ENCODE data around the gene HMMR. TPM values are rescaled to one million over a fixed set of nuclear protein-coding genes. Genes with fewer than 3 reads are reported as not detected.

The HMMR gene, protein sequence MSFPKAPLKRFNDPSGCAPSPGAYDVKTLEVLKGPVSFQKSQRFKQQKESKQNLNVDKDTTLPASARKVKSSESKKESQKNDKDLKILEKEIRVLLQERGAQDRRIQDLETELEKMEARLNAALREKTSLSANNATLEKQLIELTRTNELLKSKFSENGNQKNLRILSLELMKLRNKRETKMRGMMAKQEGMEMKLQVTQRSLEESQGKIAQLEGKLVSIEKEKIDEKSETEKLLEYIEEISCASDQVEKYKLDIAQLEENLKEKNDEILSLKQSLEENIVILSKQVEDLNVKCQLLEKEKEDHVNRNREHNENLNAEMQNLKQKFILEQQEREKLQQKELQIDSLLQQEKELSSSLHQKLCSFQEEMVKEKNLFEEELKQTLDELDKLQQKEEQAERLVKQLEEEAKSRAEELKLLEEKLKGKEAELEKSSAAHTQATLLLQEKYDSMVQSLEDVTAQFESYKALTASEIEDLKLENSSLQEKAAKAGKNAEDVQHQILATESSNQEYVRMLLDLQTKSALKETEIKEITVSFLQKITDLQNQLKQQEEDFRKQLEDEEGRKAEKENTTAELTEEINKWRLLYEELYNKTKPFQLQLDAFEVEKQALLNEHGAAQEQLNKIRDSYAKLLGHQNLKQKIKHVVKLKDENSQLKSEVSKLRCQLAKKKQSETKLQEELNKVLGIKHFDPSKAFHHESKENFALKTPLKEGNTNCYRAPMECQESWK
- polyA plus RNA-seq, result 0.70 TPM in 1 of 2 replicates, not detected in the other

DNA sequence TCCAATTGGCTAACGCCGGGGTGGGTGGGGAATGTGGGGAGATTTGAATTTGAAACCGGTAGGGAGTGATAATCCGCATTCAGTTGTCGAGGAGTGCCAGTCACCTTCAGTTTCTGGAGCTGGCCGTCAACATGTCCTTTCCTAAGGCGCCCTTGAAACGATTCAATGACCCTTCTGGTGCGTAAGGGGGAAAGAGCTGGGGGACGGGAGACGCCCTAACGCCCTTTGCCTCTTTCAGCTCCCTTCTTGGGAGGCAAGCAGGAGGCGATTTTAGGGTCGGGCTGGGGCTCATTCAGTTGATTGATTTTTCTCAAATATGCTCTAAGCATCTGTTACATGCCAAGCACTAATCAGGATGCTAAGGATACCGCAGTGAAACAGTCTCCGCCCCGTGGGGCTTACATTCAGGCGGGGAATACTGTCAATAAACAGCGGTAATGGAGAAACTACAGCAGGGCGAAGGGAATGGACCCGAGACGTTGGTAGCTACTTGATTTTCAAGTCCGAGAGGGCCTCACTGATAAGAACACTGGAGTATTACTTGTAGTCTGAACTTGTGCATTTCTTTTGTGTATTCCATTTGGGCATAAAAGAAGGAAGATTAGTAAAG, at the start of gene HMMR:
TSS of gene HMMR (plus strand) at position 71 of the 610 bp plus-strand sequence. CDS start at position 132, 61 bp downstream.

DNA sequence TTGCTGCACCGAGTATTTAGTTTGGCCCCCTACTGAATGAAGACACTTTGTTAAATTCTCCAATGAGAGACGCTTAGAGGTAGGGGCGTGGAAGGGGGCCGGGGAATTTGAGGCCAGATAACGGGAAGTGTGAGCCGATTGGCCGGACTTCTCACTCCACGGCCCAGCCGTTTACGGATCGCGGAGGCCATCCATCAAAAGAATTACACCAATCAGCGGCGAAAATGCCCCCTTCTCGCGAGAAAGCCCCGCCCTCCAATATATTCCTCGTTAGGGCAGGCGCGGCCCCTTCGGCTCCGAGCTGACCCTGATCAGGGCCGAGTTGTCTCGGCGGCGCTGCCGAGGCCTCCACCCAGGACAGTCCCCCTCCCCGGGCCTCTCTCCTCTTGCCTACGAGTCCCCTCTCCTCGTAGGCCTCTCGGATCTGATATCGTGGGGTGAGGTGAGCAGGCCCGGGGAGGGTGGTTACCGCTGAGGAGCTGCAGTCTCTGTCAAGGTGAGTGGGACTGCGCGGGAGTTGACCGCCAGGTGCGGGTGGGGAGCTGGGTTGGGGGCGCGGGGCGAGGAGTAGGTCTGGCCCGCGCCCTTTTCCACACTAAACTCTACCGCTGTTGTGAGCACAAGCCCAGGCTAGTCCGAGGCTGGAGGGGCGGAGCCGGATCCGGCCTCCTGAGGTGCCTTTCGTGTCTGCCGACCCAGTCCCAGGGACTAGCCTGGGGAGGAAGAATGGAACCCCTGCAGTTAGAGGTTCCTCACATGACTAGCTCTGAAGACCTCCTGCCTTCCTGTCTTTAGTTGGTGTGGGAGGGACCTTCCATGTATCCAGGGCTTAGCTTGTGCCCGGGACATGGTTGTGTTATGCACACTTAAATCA, 22.9 kb upstream of the HMMR start, which contains the start of gene CCNG1:
TSS of gene CCNG1 (plus strand) at position 287 of the 874 bp plus-strand sequence. CDS start 1,662 bp downstream, outside the sequence.

DNA sequence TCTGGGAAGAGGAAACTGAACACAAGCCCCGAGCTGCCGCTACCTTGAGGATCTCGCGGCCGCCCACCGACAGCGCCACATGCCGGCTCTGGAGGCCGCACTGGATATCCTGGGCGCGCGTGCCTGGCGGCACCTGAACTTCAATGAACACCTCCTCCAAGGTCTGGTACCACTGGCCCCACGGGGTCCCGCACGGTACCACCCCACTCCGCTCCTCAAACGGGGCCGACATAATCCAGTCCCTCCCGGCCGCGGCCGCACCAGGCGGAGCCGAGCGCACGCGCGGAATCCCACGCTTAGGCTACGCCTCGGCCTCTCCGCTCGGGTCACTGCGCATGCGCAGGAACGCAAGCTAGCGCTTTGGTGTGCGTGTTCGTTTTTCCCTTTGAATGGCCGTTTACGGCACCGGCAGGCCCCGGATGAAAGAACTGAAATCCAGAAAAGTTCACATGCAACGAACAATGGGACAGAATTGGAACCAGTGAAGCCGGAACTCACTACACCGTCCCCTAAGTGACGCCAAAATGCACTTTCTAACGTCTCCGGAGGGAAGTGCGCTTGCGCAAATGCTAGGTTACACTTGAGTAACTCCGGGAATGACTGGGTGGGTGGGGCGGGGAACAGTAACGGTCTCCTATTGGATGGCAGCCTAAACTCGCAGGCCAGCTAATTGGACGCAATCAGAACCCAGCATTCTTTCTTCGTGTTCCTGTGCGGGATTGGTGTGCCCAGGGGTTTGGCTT, 442 bp upstream of the HMMR start, which contains the start of gene NUDCD2:
TSS of gene NUDCD2 (minus strand) at position 284 of the 743 bp plus-strand sequence. CDS start at position 232, 52 bp downstream.

DNA sequence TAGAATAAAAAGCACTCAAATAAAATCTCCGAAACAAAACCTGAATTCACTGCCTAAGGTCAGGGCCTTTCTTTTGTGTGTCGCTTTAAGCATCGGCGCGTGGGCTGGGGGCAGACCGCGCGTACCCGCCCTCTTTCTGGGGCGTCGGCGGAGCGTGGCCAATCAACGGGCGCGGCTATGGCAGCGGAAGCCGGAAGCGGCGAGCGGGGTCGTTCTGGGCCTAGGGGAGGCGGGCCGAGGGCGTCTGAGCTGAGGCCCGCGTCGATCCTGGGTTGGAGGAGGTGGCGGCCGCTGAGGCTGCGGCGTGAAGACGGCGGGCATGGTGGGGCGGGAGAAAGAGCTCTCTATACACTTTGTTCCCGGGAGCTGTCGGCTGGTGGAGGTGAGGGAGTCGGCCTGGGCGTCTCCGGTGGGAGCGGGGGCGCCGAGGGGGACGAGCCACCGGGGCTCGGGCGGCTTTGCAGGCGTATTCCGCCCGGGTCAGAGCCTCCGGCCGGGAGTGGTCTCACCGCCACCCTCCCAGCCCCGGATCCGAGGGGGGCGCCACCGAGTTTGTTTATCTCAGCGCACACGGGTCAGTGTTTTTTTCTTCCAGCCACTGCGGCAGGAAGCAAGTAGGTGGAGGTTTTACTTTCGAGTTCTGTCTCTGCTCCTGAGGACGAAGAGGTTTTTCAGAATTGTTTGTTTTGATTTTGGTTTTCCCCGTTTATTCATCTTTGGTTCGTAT, 45.1 kb downstream of the HMMR start, which contains the start of gene MAT2B:
TSS of gene MAT2B (plus strand) at position 252 of the 727 bp plus-strand sequence. CDS start at position 320, 68 bp downstream.

Other genes with a start within 250 kb of the HMMR start
- gene CCNG1, start 23.0 kb upstream of the HMMR start, polyA plus RNA-seq, result 40.1 and 63.4 TPM in 2 replicates
- gene NUDCD2, start 530 bp upstream of the HMMR start, polyA plus RNA-seq, result 18.9 and 32.5 TPM in 2 replicates
- gene MAT2B, start 45.0 kb downstream of the HMMR start, polyA plus RNA-seq, result 67.9 and 82.0 TPM in 2 replicates